ENCODE results near the gene THRB. TPM values are rescaled to one million over a fixed set of nuclear protein-coding genes. Genes with fewer than 3 reads are reported as not detected.

The THRB gene
- total and polyA plus RNA-seq, 2 donors (not counting 3 experiments of a cell fraction or from before 2014, with no cell fraction given) = 0.06 TPM; not detected in 1

DNA sequence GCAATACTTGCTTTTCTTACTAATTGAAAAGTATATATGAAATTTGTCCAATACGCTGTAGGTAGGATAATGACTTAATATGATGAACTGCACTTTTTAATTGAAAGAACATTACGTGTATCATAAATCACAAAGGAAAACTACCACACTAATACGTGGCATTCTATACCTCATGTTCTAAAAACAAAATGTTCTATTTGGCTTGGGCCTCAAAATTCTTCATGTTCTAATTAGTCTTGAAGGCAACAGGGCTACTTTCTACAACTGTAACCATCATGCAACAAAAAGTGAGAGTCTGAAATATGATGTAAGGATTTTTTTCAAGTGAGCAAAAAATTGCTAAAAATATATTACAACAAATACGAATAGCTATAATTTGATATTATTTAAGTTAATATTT lies 19.8 kb downstream of the THRB start:
- Histone ChIP-seq H3K4me1 (ENCODE audit: control insufficient read depth, extremely low read depth, insufficient read depth, low read length) (no peaks in the 10 kb centered on the region), H3K9me3 (replicated peaks; ENCODE audit: control insufficient read depth, insufficient read depth, low read length) (no peaks in the 10 kb centered on the region), H3K79me2 (ENCODE audit: control insufficient read depth, insufficient read depth, low read length) (no peaks in the 10 kb centered on the region), H3K27ac (ENCODE audit: insufficient read depth, low read depth, low read length) (no peak overlapping the region), H3K4me3 (replicated peaks in 1 of 3; ENCODE audit: insufficient read depth in 1 of 3, low read depth in 1 of 3, low read length in 3 of 3) (no peak overlapping the region), H3K4me2 (ENCODE audit: insufficient read depth, low read length) (no peak overlapping the region), H2AFZ (ENCODE audit: low read depth, low read length) (no peak overlapping the region), H3K9me1 (replicated peaks; ENCODE audit: control insufficient read depth, extremely low read depth, insufficient read depth, low read length) (no peaks in the 10 kb centered on the region), H3K9ac (replicated peaks; ENCODE audit: extremely low read depth, insufficient read depth, low read length) (no peak overlapping the region), H4K20me1 (replicated peaks; ENCODE audit: control insufficient read depth, extremely low read depth, insufficient read depth, low read length) (no peaks in the 10 kb centered on the region), H3K27me3 (ENCODE audit: control insufficient read depth in 2 of 2, insufficient read depth in 2 of 2, low read length in 2 of 2) (peaks cover 4% of the 10 kb centered on the region in 2 experiments), H3K36me3 (ENCODE audit: control insufficient read depth in 2 of 2, extremely low read depth in 1 of 2, insufficient read depth in 2 of 2, low read length in 2 of 2) (no peaks in the 10 kb centered on the region)
- DNase-seq (ENCODE audit: low read depth, low spot score) (no peak), FAIRE-seq (no peak)
- no TSS peak for BruUV-seq (replicated peaks)
- TF ChIP-seq EZH2 (IDR thresholded peaks at IDR 0.05; ENCODE audit: borderline replicate concordance, low read depth, low read length, severe bottlenecking) (no peak), GATA2 (IDR thresholded peaks at IDR 0.05; ENCODE audit: insufficient read depth, insufficient read length, low read depth, low read length) (no peak), MYC (IDR thresholded peaks at IDR 0.05; ENCODE audit: low read depth, low read length) (no peak), JUN (IDR thresholded peaks at IDR 0.05; ENCODE audit: borderline replicate concordance, insufficient read depth, insufficient read length, low read depth) (no peak), POLR2A (IDR thresholded peaks at IDR 0.05; ENCODE audit: low read depth, low read length) (no peak), POLR2AphosphoS5 (IDR thresholded peaks at IDR 0.05; ENCODE audit: insufficient read depth, low read depth, low read length) (no peak), FOS (IDR thresholded peaks at IDR 0.05; ENCODE audit: borderline replicate concordance, insufficient read depth, low read length) (no peak)
- TF ChIP-seq, protein P1, sequence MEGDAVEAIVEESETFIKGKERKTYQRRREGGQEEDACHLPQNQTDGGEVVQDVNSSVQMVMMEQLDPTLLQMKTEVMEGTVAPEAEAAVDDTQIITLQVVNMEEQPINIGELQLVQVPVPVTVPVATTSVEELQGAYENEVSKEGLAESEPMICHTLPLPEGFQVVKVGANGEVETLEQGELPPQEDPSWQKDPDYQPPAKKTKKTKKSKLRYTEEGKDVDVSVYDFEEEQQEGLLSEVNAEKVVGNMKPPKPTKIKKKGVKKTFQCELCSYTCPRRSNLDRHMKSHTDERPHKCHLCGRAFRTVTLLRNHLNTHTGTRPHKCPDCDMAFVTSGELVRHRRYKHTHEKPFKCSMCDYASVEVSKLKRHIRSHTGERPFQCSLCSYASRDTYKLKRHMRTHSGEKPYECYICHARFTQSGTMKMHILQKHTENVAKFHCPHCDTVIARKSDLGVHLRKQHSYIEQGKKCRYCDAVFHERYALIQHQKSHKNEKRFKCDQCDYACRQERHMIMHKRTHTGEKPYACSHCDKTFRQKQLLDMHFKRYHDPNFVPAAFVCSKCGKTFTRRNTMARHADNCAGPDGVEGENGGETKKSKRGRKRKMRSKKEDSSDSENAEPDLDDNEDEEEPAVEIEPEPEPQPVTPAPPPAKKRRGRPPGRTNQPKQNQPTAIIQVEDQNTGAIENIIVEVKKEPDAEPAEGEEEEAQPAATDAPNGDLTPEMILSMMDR (IDR thresholded peaks at IDR 0.05; ENCODE audit: extremely low read depth in 1 of 2, insufficient read depth in 1 of 2, low read depth in 1 of 2, low read length in 2 of 2) = no peak
- TF ChIP-seq, protein P2, sequence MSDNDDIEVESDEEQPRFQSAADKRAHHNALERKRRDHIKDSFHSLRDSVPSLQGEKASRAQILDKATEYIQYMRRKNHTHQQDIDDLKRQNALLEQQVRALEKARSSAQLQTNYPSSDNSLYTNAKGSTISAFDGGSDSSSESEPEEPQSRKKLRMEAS (IDR thresholded peaks at IDR 0.05; ENCODE audit: insufficient read depth, insufficient read length) = no peak
- intact Hi-C loops (cut with micrococcal nuclease) (no loop called here), dilution Hi-C loops (cut with MboI; ENCODE audit: extremely low pct_ligation_motif_present, low sequenced_read_pairs) (no loop called here)
- ChIA-PET CTCF (no interaction called here), POLR2A (no interaction called here)

All from endothelial cell of umbilical vein (primary cell).